K562 (cell line): ENCODE measurements around the gene CERCAM. TPM values are rescaled to one million over a fixed set of nuclear protein-coding genes. Genes with fewer than 3 reads are reported as not detected.

ENCODE experiments used
- ATAC-seq: fragments of 200-7000 bp; cut with Tn5 transposase; 3 replicates; pipeline ENCODE4 v1.9.1; 2020; ENCODE audit warnings: moderate library complexity
- BruUV-seq: library from RNA; stranded (reverse); fragments of 400-500 nt; replicated peaks from 2 replicates; lab custom pipeline; 2021; lab: Mats Ljungman, UMichigan
- CTCF ChIA-PET: fragments of 300-600 bp; formaldehyde crosslinking; extraction: SDS; loops from one replicate; lab custom pipeline; 2021; ENCODE audit warnings: low intra/inter-chr PET ratio; lab: Yijun Ruan, JAX
- POLR2A ChIA-PET: fragments of 300-600, 350-650 bp; sonication (Branson Sonifier 250); formaldehyde crosslinking; extraction: SDS; loops from one replicate; lab custom pipeline; 2021; ENCODE audit warnings: antibody characterized with exemption, inconsistent platforms; lab: Yijun Ruan, JAX
- DNase-seq, 4 experiments: peaks; one replicate each; pipeline versions ENCODE4 v3.0.0 to v3.0.0-alpha.2; 2011 to 2018; ENCODE audit warnings: low spot score in 3 of 4, mixed read lengths in 3 of 4; ENCODE audit errors: extremely low read depth in 1 of 4
- FAIRE-seq: peaks from 2 replicates; lab custom pipeline; 2011; peaks lifted over from hg19 to GRCh38; lab: Jason Lieb, UNC
- H2AFZ ChIP-seq: 2 replicates; pipeline ENCODE4 v1.6.0; 2011; ENCODE audit warnings: low read depth, low read length, control low read depth, inconsistent platforms
- H3K27ac ChIP-seq: fragments of 200-600 bp; 3 replicates; pipeline ENCODE4 v1.8.0; 2011; ENCODE audit warnings: low read depth, mild to moderate bottlenecking, control low read depth, inconsistent platforms, low read length, moderate library complexity, mixed read lengths; ENCODE audit errors: extremely low read depth
- H3K27me3 ChIP-seq, 2 experiments: fragments of 300-600 bp in 1 of 2; 2 replicates in 1 of 2; 3 replicates in 1 of 2; pipeline versions ENCODE4 v1.6.0 to v1.8.0; 2011; ENCODE audit warnings: inconsistent platforms in 2 of 2, low read length in 2 of 2, mild to moderate bottlenecking in 1 of 2, mixed read lengths in 1 of 2, moderate library complexity in 1 of 2; ENCODE audit not compliant: control insufficient read depth in 2 of 2, insufficient read depth in 2 of 2
- H3K36me3 ChIP-seq: fragments of 300-600 bp; 3 replicates; pipeline ENCODE4 v1.8.0; 2011; ENCODE audit warnings: mild to moderate bottlenecking, low read length, inconsistent platforms; ENCODE audit not compliant: control insufficient read depth, insufficient read depth
- H3K4me1 ChIP-seq, 2 experiments: fragments of 200-600 bp in 1 of 2; replicated peaks in 1 of 2; 2 replicates in 1 of 2; 3 replicates in 1 of 2; pipeline versions ENCODE4 v1.5.1 to v1.8.0; 2011; ENCODE audit warnings: inconsistent platforms in 2 of 2, low read length in 2 of 2, mild to moderate bottlenecking in 1 of 2, mixed read lengths in 1 of 2, moderate library complexity in 1 of 2; ENCODE audit not compliant: control insufficient read depth in 2 of 2, insufficient read depth in 2 of 2
- H3K4me2 ChIP-seq: 2 replicates; pipeline ENCODE4 v1.6.1; 2011; ENCODE audit warnings: low read length, control low read depth, inconsistent platforms, mixed read lengths; ENCODE audit not compliant: insufficient read depth
- H3K4me3 ChIP-seq: fragments of 200-600 bp; sonication (generic), shearing (Covaris generic); 2 replicates; pipeline ENCODE4 v1.5.1; 2016; ENCODE audit warnings: control low read depth, inconsistent platforms
- H3K79me2 ChIP-seq: fragments of 200-600 bp; 3 replicates; pipeline ENCODE4 v1.8.0; 2011; ENCODE audit warnings: low read length, inconsistent platforms; ENCODE audit not compliant: control insufficient read depth, insufficient read depth
- H3K9ac ChIP-seq, 2 experiments: 2 replicates each; pipeline versions ENCODE4 v1.6.0 to v1.6.1; 2011; ENCODE audit warnings: low read depth in 2 of 2, low read length in 2 of 2, control low read depth in 1 of 2, inconsistent platforms in 1 of 2, mild to moderate bottlenecking in 1 of 2, mixed read lengths in 1 of 2; ENCODE audit not compliant: insufficient read depth in 1 of 2
- H3K9me1 ChIP-seq: one replicate; pipeline ENCODE4 v1.6.0; 2011; ENCODE audit warnings: inconsistent platforms, mild to moderate bottlenecking, low read length, moderate library complexity; ENCODE audit not compliant: control insufficient read depth, insufficient read depth
- H3K9me3 ChIP-seq: replicated peaks from 2 replicates; pipeline ENCODE4 v1.5.1; 2011; ENCODE audit warnings: low read depth, low read length, inconsistent platforms; ENCODE audit not compliant: control insufficient read depth, insufficient read depth
- H4K20me1 ChIP-seq: replicated peaks from 2 replicates; pipeline ENCODE4 v1.6.1; 2011; ENCODE audit warnings: low read length, inconsistent platforms, mixed read lengths; ENCODE audit not compliant: control insufficient read depth, insufficient read depth
- FOS ChIP-seq: IDR thresholded peaks from 3 replicates; pipeline ENCODE4 v1.6.1; 2011; ENCODE audit not compliant: insufficient read length; ENCODE audit errors: extremely low read depth
- GTF2A2 ChIP-seq: IDR thresholded peaks from 2 replicates; pipeline ENCODE4 v1.6.1; 2016; ENCODE audit warnings: mild to moderate bottlenecking, missing genetic modification characterization, missing compliant biosample characterization
- KLF16 ChIP-seq: IDR thresholded peaks from 2 replicates; pipeline ENCODE4 v1.6.1; 2016; ENCODE audit warnings: antibody characterized with exemption
- NONO ChIP-seq, 2 experiments: fragments of 200-400 bp in 1 of 2; fragments of 450-650 bp in 1 of 2; formaldehyde crosslinking in 1 of 2; IDR thresholded peaks; 2 replicates each; pipeline ENCODE4 v1.6.1; 2017; ENCODE audit warnings: low read depth in 2 of 2, mild to moderate bottlenecking in 2 of 2, moderate library complexity in 2 of 2, low read length in 1 of 2
- STAG1 ChIP-seq: sonication (generic); formaldehyde crosslinking; IDR thresholded peaks from 2 replicates; pipeline ENCODE4 v1.5.0; 2020; ENCODE audit warnings: missing genetic modification reagents, borderline replicate concordance
- STAT5A ChIP-seq: IDR thresholded peaks from 2 replicates; pipeline ENCODE4 v1.6.1; 2012; ENCODE audit warnings: low read length, inconsistent platforms, borderline replicate concordance
- ZNF165 ChIP-seq: fragments of 250-450 bp; sonication (Bioruptor Pico); IDR thresholded peaks from 2 replicates; pipeline ENCODE4 v1.4.0; 2020; ENCODE audit warnings: borderline replicate concordance
- ZNF174 ChIP-seq: fragments of 250-450 bp; sonication (Bioruptor Pico); IDR thresholded peaks from 2 replicates; pipeline ENCODE4 v1.4.0; 2020; ENCODE audit warnings: mild to moderate bottlenecking
- WGBS: fragments of 100-300 bp; shearing (Covaris generic); methylation state at CpG from one replicate; pipeline ENCODE4 v1.1.6; 2016; ENCODE audit warnings: low coverage, mixed read lengths; ENCODE audit not compliant: insufficient coverage; ENCODE audit errors: missing lambda C conversion rate; 5-methylcytosine and 5-hydroxymethylcytosine counted together
- in situ Hi-C: fragments of 300-500 bp; cut with MboI; formaldehyde crosslinking; loops from 4 replicates; pipeline ENCODE4 v1.15.0; 2018; ENCODE audit warnings: inconsistent platforms, mixed read lengths
- intact Hi-C: fragments of 100-400 bp; cut with micrococcal nuclease; formaldehyde crosslinking; loops from 2 replicates; pipeline ENCODE4 v1.14.2; 2022
- polyA plus RNA-seq, 8 experiments: library from polyadenylated mRNA; depleted of rRNA in 4 of 8; stranded (reverse) in 5 of 8; unstranded in 3 of 8; fragments of >200 nt; fragmentation: Nextera tagmentation in 2 of 8; fragmentation: Illumina TruSeq in 1 of 8; extraction: Ambion mirVana in 2 of 8; extraction: Trizol in 1 of 8; gene quantifications; 2 replicates each; pipeline versions ENCODE4 v1.2.1 to v1.2.3, GENCODE V29; 2011 to 2014; ENCODE audit warnings: inconsistent platforms in 1 of 8, missing spikeins in 1 of 8
- total RNA-seq, 7 experiments: library from RNA; depleted of rRNA in 6 of 7; stranded (reverse); fragments of >200 nt in 6 of 7; fragmentation: Illumina TruSeq in 2 of 7; extraction: Trizol in 2 of 7; gene quantifications; 2 replicates each; pipeline versions ENCODE4 v1.2.1 to v1.2.3, GENCODE V29; 2011 to 2021; ENCODE audit warnings: low replicate concordance in 1 of 7
- TF ChIP-seq, protein P1 (sequence below): sonication (generic); formaldehyde crosslinking; IDR thresholded peaks from 2 replicates; pipeline ENCODE4 v1.8.0; 2022; ENCODE audit warnings: missing genetic modification reagents, mild to moderate bottlenecking, moderate library complexity, borderline replicate concordance
- TF ChIP-seq, protein P2 (sequence below): fragments of 450-650 bp; IDR thresholded peaks from 2 replicates; pipeline ENCODE4 v1.6.1; 2016; ENCODE audit warnings: low read depth, mild to moderate bottlenecking, moderate library complexity
- TF ChIP-seq, protein P3 (sequence below): sonication (generic); formaldehyde crosslinking; IDR thresholded peaks from 2 replicates; pipeline ENCODE4 v1.8.0; 2022; ENCODE audit warnings: mild to moderate bottlenecking, missing genetic modification reagents, borderline replicate concordance
- TF ChIP-seq, protein P4 (sequence below), 3 experiments: fragments of 200-800 bp in 1 of 3; sonication (Bioruptor generic) in 1 of 3; sonication (generic) in 1 of 3; formaldehyde crosslinking in 1 of 3; IDR thresholded peaks; 2 replicates each; pipeline versions ENCODE4 v1.6.1 to v1.8.0; 2016 to 2022; ENCODE audit warnings: mild to moderate bottlenecking in 2 of 3, missing compliant biosample characterization in 2 of 3, missing genetic modification characterization in 2 of 3, missing genetic modification reagents in 1 of 3

The CERCAM gene
- total and polyA plus RNA-seq, 9 of the 15 experiments (the other 6 are each of a cell fraction or from before 2014, with no cell fraction given), result 0.75 to 24.0 (median 18.0) TPM

DNA sequence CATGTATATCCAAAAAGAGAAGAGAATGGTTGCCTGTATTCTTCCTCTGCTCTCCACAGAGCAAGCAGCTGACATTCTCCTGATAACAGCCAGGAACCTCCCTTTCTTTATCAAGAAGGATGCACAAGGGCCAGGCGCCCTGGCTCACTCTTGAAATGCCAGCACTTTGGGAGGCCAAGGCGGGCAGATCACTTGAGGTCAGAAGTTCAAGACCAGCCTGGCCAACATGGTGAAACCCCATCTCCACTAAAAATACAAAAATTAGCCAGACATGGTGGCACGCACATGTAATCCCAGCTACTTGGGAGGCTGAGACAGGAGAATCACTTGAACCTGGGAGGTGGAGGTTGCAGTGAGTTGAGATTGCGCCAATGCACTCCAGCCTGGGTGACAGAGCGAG, 25.8 kb downstream of the CERCAM start (continued):
- TF ChIP-seq, protein P1, sequence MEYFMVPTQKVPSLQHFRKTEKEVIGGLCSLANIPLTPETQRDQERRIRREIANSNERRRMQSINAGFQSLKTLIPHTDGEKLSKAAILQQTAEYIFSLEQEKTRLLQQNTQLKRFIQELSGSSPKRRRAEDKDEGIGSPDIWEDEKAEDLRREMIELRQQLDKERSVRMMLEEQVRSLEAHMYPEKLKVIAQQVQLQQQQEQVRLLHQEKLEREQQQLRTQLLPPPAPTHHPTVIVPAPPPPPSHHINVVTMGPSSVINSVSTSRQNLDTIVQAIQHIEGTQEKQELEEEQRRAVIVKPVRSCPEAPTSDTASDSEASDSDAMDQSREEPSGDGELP (CRISPR knock-in tag), result peak; percentile 94
- TF ChIP-seq, protein P2, sequence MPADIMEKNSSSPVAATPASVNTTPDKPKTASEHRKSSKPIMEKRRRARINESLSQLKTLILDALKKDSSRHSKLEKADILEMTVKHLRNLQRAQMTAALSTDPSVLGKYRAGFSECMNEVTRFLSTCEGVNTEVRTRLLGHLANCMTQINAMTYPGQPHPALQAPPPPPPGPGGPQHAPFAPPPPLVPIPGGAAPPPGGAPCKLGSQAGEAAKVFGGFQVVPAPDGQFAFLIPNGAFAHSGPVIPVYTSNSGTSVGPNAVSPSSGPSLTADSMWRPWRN, result peak; percentile 41; the same call in 1 of the 2 replicates
- TF ChIP-seq, protein P3, sequence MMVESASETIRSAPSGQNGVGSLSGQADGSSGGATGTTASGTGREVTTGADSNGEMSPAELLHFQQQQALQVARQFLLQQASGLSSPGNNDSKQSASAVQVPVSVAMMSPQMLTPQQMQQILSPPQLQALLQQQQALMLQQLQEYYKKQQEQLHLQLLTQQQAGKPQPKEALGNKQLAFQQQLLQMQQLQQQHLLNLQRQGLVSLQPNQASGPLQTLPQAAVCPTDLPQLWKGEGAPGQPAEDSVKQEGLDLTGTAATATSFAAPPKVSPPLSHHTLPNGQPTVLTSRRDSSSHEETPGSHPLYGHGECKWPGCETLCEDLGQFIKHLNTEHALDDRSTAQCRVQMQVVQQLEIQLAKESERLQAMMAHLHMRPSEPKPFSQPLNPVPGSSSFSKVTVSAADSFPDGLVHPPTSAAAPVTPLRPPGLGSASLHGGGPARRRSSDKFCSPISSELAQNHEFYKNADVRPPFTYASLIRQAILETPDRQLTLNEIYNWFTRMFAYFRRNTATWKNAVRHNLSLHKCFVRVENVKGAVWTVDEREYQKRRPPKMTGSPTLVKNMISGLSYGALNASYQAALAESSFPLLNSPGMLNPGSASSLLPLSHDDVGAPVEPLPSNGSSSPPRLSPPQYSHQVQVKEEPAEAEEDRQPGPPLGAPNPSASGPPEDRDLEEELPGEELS (CRISPR knock-in tag), result 0 out of 2 replicates have a peak, but pooled peaks have one; percentile 26
- peak in 1 of 2 experiments; percentile 33; a peak in 1 of 4 replicates for TF ChIP-seq NONO (IDR thresholded peaks at IDR 0.05; ENCODE audit: low read depth in 2 of 2, low read length in 1 of 2)

DNA sequence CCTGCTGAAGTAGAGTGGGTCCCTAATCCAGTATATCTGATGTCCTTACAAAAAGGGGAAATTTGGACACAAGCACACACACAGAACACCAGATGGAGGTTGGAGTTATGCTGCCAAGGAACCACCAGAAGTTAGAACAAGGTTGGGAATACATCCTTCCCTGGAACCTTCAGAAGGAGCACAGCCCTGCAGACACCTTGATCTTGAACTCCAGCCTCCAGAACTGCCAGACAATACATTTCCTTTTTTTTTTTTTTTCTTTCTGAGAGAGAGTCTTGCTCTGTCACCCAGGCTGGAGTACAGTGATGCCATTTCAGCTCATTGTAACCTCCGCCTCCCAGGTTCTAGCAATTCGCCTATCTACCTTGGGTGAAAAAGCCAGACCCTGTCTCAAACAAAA, 28.1 kb downstream of the CERCAM start:
- 100% methylated on average over 2 of the region's 2 CpGs for WGBS
- POLR2A ChIA-PET, result interaction anchor here (0.5 kb wide), 1 partner anchor 12 kb away, joined by 3 read pairs; no protein-coding TSS in a partner anchor
- Histone ChIP-seq H4K20me1 (no peaks in the 10 kb centered on the region), H2AFZ (0 out of 2 replicates have a peak overlapping the region, but pooled peaks have one; percentile 3), H3K27me3 (no peaks in the 10 kb centered on the region), H3K79me2 (no peaks in the 10 kb centered on the region), H3K9me3 (peaks cover 2% of the 10 kb centered on the region; the same call in 1 of the 2 replicates), H3K36me3 (no peaks in the 10 kb centered on the region), H3K9me1 (no peaks in the 10 kb centered on the region), H3K4me3 (no peak overlapping the region), H3K4me2 (no peak overlapping the region), H3K9ac (no peak overlapping the region), H3K27ac (no peak overlapping the region), H3K4me1 (peaks cover 16 to 19% of the 10 kb centered on the region in 2 experiments; a peak in 3 of 5 replicates)
- in situ Hi-C loops, result no loop called here
- TF ChIP-seq FOS (no peak), ZNF174 (CRISPR knock-in tag) (no peak), STAG1 (CRISPR knock-in tag) (no peak), GTF2A2 (tag) (no peak), STAT5A (no peak), ZNF165 (no peak), KLF16 (no peak)
- TF ChIP-seq, protein P4, sequence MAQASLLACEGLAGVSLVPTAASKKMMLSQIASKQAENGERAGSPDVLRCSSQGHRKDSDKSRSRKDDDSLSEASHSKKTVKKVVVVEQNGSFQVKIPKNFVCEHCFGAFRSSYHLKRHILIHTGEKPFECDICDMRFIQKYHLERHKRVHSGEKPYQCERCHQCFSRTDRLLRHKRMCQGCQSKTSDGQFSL (CRISPR knock-in tag; IDR thresholded peaks at IDR 0.05), result no peak
- TF ChIP-seq, protein P4 (tag; IDR thresholded peaks at IDR 0.05), result no peak
- DNase-seq (peak in 1 of 4 experiments; percentile 1), ATAC-seq (no peak), FAIRE-seq (no peak)
- BruUV-seq, result no TSS peak
- CTCF ChIA-PET, result no interaction called here
- intact Hi-C loops, result no loop called here
